HG02943 (cell line): ENCODE measurements around the gene PANK1.
"Not testable (repeated sequence)": the region's sequence is repeated elsewhere in the genome, so short reads cannot be mapped to it uniquely, and the experiment has no call there.

Experiments
- ATAC-seq: cut with Tn5 transposase; IDR thresholded peaks from one replicate; pipeline ENCODE4 v1.9.1; 2021; ENCODE audit warnings: mild to moderate bottlenecking, low read depth, moderate library complexity; ENCODE audit not compliant: unreplicated experiment

PANK1 gene

DNA sequence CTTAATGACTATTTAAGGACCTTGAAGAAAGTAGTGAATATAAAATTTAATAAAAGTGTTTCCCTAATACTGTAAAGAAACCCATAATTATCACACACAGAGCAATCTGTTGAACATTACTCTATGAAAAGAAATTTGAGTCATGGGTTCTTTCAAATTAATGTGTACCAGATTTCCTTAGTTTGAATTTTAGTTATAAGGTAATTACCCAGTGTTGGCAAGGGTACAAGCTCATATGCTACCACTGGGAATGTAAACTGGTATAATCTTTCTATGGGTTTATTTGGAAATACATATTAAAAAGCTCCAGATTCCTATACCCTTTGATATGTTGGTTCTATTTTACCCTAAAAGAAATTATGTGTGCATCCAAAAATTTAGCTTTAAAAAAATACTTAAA lies 22.9 kb downstream of the PANK1 start:
- ATAC-seq: no peak

DNA sequence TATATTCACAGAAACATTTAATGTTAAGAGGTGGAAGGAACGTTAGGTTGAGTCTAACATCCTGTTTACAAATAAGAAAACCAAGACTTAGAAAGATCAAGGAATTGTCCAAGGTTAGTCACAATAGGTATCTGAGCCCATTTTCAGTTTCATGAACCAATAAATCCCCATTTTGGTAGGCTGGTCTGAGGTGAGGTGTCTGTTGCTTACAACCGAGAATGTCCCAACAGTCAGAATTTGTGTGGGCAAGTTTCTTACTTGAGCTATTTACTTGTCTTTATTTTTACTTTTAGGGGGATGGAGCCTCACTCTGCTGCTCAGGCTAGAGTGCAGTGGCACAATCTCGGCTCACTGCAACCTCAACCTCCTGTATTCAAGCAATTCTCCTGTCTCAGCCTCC lies 23.6 kb downstream of the PANK1 start:
- ATAC-seq: no peak

DNA sequence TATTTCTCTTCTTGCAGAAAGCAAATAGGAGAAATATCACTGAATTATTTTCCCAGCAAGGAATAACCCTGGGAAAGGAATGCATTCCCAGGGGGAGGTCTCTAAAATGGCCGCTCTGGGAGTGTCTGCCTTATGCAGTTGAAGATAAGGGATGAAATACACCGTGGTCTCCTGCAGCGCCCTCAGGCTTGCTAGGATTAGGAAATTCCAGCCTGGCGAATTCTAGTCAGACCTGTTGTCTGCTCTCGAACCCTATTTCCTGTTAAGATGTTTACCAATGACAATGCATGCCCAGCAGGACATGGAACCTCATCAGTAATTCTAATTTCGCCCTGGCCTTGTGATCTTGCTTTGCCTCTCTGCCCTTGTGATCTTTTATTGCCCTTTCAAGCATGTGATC lies 24.7 kb downstream of the PANK1 start:
- not testable (repeated sequence) for ATAC-seq

DNA sequence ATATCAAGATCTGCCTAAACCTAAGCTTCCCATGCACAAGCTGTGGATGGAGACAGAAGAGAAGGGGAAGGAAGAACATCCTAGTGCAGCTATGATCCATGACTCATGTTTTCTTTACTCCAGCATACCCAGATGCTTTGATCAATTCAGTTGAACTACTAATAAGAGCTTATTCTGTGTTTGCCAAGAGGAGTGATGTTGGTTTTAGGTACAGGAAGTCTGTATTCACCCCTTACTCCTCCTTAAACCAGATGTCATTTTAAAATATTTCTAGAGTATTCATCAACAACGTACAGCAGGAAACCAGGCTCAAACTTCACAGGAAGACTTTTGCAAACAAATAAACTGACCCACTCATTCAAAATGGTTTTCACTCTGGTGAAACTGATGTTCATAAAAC lies 29.2 kb downstream of the PANK1 start:
- ATAC-seq: no peak

DNA sequence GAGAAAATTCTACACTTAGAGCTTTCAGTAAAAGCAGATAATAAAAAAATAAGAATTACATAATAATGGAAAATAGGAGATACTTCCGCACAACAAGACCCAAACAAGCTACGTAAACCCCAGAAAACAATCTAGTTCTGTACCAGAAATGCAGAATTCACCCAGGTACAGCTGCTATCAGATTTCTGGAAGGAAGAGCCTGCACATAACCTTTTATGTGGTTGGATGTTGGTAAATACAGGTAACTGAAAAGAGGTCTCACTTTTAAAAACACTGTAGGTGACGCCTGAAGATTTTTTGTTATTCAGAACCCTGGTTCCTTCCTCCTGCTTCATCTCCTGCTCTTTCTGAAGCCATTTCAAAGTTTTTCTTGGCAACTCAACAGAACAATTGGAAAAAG lies 29.9 kb downstream of the PANK1 start:
- ATAC-seq: no peak

DNA sequence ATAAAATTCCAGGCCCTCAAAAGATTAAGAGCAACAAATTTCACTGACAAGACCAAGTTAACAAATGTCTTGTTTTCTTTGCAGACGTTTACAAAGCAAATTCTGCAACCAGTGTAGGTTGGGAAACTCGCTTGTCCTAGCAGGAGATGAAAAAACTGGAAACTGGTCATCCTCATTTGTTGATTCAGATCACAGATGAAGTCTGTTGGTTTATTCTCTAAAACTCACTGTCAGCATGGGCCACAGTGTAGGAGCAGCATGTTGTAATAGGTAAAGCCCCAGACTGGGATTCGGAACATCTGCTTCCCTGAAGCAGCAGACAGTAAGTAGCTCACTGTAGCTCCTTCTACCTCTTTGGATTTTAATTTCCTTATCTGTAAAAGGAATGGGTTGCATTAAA lies 31.5 kb downstream of the PANK1 start:
- ATAC-seq: no peak

DNA sequence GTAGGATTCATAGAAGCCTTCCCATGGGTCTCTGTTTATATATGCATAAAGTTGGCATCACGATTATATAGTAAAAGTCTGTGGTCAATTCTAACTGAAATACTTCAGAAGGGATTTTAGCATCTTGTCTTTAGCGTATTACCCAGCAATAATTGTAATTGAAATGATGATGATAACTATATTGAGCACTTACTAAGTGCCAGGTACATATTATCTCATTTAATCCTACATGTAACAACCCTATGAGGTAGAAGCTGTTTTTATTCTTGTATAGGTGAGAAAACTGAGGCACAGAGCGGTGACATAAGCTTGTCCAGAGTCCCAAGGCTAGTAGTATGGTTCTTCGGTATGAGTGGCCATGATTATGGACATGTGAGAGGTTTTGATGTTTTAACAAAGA lies 33.8 kb downstream of the PANK1 start:
- no peak for ATAC-seq

DNA sequence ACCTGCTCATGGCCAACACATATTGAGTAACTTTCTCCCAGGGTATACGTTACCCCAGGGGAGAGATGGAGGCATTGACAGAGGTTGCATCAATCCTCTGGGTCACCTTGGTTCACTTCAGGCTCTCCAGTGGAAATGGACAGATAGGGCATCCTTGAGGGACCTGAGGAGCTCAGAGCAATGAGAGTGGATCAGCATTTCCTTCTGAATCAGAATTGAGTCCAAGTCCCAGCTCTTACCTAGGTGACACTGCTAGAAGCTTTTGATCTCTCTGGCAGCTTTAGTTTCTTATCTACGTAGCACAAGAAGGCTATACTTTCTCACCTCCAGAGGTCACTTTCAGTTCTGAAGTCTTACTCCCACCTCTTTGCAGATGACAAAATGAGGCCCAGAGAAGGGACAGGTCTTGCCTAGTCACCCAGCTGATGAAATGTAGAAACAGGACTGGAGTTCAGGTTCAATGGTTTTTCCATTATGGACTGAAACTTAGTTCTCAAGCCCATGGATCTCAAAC lies 35.2 kb downstream of the PANK1 start:
- ATAC-seq: no peak

DNA sequence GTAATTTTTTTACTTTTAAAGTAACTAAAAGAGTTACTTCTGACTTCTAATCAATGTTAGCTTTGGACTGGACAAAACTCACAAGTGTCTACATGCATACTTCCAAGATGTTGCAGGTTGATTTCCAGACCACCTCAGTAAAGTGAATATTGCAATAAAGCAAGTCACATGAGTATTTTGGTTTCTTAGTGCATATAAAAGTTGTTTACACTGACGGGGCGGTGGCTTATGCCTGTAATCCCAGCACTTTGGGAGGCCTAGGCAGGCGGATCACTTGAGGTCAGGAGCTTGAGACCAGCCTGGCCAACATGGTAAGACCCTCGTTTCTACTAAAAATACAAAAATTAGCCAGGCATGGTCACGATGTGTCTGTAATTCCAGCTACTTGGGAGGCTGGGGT lies 40.8 kb downstream of the PANK1 start:
- no peak for ATAC-seq

DNA sequence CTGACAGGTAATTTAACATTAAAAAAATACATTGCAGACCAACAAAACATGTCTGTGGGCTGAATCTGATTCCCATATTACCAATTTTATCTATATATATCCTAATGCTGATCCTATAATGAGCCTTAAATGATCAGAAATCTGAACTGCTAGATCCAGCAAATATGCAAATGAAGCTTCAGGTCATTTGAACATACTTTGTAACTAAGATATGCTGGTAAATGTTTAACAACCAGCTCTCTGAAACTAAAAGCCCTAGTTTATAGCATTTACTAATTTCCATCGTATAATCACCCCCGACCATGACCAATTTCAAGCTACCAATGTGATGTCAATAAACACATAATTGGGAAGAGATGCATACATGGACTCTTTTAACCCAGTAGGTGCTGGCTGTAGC lies 42.1 kb downstream of the PANK1 start:
- no peak for ATAC-seq

DNA sequence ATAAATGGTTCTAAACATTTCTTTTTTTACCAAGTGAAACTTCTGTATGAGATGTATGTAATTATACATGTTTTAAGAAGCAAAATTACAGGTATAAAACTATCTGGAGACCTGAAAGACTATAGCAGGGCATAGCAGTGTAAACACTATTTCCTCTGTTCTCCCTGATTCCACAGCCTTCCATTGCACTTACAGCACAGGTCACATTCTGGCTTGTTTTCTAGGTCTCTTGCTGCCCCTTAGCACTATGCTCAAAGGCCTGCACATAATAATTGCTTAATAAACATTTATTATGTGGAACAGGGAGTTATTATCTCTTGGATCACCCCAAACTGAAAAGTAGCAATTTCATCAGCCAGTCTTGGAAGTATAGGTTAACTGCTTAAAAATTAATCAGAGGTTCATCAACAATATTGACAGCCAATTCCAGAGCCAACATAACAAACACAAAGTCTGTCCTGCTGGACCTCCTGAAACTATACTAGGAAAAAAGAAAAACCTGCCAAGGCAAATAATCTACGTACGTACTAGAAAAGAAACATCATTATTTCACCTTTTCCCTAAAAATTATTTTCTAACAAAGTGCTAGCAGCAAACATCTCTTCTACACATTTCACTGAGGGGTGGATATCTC lies 43.2 kb downstream of the PANK1 start:
- no peak for ATAC-seq

DNA sequence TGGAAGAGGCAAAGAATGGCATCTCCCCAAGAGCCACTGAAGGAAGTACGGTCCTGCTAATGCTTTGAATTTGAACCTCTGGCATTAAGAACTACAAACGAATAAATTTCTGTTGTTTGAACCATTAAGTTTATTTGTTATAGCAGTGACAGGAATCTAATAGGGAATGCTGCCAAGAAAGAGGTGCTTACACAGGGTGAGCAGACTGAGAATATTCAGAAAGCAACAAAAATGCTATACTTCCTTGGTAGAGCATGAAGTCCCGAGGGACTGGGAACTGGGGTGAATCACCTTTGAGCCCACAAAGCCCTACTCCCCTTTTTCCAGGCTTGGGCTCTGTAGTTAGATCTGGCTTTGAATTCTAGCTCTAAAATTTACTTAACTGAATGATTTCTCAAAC lies 45.0 kb downstream of the PANK1 start:
- no peak for ATAC-seq

DNA sequence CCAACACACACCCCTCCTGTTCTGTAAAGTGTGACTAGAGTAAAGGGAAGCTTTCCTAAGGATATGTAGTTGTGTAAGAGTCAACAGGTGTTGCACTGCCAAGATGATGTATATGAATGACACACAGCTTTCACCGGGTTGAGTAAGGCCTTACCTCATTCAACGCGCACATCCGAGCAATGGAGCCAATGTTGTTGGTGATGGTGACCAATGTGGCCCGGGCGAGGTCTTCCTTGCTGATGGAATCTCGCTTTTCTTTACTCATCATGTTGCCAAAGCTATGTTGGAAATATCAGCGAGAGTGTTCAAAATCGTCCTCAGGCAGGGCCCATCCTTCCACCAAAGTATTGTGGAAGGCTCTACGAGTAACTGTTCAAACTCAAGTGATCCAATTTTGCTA lies 52.0 kb downstream of the PANK1 start:
- ATAC-seq: no peak

DNA sequence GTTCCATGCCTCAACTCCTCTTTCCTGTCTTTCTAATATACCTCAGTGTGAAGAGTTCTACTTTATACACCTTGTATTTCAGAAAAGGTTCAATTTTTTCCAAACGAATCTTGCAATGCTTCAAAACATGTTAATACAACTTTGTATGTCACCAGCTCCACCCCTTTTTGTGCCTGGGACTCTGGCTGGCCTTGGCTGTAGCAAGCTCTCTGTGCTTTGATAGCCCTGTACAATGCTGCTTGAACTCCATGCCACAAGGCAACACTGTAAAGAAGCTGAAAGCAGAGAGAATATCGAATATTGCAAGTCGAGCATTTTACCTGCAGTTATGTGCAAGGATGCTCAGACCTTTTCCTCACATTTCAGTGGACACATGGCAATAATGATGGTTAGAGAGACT lies 52.5 kb downstream of the PANK1 start:
- ATAC-seq: no peak

DNA sequence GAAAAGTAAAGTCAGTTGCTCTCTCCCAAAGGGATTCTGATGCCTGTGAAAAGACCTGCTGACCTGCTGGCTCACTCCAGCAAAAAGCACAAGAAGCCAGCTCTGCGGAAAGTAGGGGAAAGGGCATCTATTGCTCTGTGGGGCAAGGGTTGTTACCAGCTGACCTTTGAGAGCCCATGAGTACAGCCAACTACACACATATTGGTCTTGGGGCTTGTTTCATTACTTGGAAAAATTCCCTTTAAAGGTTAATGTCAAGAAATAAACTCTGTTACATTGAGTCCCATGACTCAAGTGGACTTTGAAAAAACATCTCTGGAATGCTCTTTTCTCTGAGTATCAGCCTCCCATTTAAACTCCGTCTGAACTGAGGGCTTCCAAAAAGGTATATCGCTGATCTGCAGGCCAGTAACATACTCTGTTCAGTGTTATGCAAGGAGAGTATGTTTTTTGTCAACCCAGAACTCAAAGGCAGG lies 53.2 kb downstream of the PANK1 start:
- no peak for ATAC-seq

DNA sequence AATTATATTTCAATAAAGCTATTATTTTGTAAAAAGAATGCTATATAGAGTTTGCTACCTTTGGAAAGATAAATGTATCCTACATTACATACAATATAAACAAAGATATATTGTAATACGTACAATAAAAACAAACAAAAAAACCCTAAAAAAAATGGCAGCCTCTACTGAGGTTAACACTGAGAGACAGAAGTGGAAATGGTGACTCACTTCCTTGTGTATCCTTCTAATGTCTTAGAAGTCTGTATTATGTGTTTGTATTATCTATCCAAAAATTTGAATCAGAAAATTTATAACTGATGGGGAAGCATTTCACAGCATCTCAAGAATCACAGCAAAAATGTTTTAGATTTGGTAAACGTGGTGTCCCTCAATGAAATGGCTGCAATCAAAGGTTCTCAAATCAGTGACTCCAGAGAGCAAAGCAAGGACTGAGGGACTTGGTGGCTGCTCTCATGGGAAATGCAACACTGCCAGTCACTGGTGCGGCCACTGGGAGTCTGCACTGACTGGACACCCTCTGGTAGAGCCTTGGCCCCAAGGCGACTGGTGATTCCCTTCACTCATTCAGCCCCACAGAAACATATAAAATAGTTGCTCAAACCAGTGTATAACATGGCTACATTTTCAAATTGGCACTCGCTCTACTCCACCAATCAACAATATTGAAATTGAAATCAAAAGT lies 53.8 kb downstream of the PANK1 start:
- ATAC-seq: no peak

DNA sequence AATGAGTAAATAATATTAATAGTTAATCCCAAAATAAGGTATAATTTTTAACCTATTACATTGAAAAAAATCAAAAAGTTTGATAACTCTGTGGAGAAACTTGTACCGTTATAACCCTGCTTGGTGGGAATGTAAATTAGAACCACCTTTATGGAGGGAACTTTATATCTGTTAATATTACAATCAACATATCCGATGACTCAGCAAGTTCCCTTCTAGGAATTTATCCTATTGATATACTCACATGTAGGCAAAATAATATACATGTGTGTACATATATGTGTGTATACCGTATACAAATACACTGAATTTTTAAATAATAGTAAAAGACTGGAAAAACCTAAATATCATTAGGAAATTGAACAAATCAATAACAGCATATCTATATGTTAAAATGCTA lies 54.7 kb downstream of the PANK1 start:
- ATAC-seq: no peak

DNA sequence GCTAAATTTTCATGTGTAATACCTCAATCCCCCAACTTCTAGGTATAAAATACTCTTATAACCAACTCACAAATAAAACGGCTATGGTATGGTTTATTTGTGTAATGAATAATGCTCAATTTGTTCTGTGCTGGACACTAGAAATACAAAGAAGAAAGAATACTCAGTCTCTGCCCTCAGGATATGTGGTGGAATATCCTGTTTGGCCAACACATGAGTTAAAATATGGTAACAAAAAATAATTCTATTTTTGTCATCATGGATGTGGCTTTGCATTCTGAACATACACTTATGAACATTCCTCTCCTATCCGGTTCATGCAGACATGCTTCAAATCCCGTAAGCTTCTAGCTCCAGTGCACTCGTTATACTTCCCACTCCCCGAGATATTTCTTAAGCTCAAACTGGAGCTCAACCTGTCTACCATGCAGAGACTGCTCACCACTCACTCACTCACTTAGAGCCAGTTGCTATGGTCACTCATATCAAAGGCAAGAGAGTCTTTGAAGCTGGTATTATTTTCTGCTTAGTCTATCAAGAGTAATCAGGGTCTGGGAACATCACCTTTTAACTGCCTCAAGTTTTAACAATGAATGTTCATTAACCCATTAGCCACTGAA lies 55.8 kb downstream of the PANK1 start:
- no peak for ATAC-seq

DNA sequence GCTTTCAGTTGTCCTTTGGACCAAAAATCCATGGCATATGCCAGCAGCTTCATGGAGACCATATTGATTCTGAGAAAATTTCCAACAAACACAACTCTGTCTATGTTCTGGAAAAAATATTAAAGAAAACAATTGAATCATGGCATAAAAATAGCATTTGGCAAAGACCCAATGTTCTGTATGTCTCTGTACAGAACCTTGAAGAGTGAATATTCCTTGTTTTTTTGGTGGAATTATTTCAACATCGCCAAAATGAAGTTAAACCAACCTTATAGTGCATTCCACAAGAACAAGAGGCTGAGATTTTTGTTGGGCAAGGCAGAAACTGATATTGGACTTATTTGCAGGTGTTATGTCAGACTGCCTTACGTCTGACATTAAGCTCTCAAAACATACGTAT lies 56.4 kb downstream of the PANK1 start:
- ATAC-seq: no peak

DNA sequence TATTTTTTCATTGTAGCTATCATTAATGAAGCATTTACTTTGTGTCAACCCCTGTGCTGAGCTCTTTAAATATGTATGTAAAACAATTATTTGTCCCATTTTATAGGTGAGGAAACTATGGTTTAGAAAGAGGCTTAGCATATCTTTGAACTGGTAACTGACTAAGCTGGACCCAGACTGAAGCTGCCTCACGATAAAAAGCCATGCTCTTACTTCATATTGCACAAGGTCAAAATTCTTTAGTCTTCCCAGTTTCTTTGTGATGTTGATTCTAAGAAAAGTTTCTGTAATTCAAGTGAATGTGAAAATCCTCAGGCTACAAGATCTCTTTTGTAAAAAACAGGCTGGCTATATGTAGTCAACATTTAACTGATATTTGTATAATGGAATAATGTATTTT lies 63.0 kb downstream of the PANK1 start:
- ATAC-seq: no peak

DNA sequence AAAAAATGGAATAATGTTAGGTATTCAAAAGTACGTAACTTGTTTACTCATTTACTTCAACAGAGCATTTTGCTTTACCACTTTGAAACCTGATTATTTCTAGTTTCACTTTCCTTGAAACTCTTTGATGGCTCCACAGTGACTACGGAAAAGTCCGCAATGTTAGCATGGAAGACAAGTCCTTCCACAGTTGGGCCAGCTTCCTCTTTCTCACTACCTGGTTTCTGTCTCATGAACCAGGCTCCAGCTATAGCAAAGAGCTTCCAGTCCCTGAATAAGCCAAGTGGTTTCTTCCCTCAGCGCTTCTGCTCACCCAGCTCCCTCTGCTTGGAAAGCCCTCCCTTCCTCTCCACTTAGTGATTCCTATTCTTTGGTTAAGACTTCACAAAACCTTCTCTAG lies 64.8 kb downstream of the PANK1 start:
- no peak for ATAC-seq

DNA sequence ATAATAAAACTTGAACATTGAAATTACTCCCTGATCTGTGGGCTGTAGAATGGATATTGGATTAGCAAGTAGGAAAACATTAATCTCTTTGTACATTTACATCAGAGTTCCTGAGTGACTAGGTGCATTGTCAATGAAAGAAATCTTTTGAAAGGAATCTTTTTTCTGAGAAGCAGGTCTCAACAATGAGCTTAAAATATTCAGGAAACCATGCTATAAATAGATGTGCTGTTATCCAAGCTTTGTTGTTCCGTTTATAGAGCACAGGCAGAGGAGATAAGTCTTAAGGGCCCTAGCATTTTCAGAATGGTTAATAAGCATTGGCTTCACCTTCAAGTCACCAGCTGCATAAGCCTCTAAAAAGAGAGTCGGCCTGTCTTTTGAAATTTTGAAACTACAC lies 68.3 kb downstream of the PANK1 start:
- ATAC-seq: no peak
